ENCODE measurements around the gene ITGAE.
"Not testable (repeated sequence)": the region's sequence is repeated elsewhere in the genome, so short reads cannot be mapped to it uniquely, and the experiment has no call there.

Gene ITGAE, protein sequence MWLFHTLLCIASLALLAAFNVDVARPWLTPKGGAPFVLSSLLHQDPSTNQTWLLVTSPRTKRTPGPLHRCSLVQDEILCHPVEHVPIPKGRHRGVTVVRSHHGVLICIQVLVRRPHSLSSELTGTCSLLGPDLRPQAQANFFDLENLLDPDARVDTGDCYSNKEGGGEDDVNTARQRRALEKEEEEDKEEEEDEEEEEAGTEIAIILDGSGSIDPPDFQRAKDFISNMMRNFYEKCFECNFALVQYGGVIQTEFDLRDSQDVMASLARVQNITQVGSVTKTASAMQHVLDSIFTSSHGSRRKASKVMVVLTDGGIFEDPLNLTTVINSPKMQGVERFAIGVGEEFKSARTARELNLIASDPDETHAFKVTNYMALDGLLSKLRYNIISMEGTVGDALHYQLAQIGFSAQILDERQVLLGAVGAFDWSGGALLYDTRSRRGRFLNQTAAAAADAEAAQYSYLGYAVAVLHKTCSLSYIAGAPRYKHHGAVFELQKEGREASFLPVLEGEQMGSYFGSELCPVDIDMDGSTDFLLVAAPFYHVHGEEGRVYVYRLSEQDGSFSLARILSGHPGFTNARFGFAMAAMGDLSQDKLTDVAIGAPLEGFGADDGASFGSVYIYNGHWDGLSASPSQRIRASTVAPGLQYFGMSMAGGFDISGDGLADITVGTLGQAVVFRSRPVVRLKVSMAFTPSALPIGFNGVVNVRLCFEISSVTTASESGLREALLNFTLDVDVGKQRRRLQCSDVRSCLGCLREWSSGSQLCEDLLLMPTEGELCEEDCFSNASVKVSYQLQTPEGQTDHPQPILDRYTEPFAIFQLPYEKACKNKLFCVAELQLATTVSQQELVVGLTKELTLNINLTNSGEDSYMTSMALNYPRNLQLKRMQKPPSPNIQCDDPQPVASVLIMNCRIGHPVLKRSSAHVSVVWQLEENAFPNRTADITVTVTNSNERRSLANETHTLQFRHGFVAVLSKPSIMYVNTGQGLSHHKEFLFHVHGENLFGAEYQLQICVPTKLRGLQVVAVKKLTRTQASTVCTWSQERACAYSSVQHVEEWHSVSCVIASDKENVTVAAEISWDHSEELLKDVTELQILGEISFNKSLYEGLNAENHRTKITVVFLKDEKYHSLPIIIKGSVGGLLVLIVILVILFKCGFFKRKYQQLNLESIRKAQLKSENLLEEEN

DNA sequence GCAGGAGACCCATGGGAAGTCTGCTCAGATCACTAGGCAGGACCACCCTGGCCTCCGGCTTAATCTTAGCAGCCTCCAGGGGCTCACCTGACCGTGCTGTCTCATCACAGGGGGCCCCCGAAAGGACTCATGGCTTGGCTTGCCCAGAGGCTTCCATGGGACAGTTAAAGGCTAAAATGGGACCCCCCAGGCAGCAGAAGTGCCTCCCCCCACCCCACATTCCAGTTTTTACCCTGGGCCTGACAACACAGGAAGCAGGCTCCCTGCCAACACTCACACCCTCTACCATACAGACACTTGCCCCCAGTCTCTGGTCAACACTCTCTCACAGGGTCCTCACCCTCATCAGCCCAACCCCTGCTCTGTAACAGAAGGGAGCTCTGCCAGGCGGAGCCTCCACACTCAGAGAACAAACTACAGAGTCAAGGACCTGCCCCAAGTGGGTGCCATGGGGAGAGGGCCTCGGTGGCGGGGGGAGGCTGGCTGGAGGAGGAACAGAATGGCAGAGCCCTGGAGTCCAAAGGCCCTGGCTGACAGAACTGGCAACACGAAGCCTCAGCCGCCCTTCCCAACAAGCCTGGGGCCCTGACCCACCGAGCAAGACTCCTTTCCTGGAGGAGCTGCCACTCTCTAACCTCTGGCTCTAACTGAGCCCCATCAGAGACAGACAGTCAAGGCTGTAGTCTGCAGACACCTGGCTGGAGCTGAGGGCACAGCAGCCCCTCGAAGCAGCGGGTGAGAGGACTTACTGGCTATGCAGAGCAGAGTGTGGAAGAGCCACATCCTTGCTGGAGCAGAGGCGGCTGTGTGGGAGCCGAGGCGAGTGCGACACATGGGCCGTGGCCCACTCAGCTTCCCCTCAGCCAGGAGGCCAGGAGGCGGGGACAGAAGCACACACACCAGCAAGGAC lies at the start of gene ITGAE:
ITGAE (minus strand) TSS at position 827 of the 910 bp plus-strand sequence; CDS start at position 783, 44 bp downstream.
- no peak for DNase-seq

DNA sequence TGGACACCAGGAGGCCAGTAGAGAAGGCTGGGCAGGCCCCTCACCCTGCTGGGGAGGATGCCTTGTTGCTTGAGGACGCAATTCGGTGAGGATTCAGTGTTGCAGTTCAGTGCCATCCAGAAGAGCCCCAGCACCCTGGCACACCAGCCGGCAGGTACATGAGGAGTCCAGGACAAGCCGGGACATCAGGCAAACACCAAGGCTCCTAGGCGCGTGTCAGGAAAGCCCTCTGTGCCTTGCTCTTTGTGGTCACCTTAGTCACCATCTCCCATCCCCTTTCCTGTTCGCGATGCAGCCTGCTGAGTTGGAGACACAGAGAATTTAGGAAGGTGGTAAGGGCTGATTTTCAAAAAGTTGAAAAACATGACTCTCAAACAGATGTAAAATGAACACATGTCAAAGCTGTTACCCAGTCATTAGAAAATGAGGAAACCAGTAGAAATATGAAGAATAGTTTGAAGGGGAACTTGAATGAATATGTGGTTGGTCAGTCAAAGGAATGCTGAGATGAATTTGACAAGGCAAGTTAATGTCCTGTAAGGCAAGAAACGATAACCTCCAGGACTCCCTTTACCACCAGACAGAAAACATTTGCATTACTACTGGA lies 47.3 kb upstream of the ITGAE start:
- DNase-seq, result no peak

DNA sequence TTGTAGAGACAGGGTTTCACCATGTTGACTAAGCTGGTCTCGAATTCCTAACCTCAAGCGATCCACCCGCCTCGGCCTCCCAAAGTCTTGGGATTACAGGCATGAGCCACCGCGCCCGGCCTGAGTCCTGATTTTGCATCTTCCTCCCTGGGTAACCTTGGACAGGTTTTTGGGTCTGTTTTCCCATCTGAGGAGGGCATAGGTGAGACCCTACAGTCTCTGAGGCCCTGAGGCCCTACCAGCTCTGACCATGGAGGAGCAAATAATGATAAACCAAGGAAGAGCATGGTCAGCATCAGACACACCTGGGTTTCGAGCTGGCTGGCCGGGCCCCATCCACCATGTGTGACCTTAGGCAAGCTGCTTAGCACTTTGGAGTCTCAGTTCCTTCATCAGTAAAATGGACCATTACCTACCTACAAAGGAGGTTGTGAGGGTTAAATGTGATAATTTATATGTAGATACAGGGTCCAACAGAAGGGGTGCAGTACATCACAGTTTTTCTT lies 46.2 kb upstream of the ITGAE start:
- no peak for DNase-seq

DNA sequence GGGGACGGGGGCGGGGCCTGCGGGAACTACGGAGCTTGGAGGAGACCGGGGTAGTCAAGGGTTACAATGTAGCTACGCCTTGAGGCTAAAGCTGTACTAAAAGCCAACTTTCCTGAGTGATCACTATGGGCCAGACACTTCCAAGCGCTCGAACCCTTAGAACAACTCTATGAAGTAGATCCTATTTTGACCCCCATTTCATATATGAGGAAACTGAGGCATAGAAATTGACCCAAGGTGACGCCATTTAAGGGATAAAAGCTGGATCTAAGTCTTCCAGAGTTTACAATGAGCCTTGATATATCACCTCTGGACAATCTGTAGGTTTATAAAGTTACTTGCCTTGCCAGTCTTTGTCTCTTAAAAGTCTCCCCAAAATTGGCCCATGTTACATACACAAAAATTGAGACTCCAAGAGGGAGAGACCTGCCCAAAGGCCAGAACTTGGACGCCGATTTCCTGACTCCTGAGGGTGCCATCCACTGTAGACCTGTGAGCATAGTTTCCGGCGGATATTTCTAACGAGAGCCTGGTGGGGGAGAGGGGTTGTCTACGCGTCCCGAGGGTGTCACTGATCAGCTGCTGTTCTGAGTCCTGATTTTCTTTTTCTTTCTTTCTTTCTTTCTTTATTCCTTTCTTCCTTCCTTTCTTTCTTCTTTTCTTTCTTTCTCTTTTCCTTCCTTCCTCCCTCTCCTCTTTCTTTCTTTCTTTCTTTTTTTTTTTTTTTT lies 45.6 kb upstream of the ITGAE start:
- no peak for DNase-seq

DNA sequence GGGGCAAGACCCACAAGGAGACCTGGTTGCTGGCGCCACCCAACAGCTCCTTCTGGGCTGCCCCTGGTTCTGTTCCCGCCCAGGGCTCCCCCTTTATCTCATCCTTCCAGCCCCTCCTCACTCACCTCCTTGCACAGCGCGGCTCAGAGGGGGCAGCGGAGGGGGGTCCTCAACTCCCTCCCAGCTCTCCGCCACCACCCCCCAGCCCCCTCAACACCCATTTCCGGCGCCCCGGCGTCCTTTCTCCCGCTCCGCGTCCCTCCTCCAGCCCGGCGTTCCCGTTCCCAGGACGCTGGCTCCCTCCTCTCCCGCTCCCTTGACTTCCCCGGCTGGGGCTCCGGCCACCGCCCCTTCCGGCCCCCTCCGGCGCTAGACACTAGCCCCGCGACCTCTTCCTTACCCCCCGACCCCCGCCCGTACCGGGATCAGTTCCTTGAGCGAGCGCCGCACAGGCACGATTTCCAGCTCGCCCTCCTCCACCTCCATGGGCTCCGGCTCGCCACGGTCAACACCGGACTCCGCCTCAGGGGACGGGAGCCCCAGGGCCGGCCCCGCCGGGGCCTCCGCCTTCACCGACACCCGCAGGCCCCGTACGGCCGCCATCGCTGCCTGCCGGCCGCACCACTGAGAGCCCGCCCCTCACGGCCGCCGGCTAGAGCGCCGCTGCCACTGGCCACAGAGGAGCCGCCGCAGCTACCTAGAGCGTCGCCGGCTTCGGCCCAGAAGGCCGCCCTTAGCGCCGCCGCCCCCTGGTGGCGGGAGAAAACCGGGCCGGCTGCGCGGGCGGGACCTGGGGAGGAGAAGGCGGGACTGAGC lies 44.8 kb upstream of the ITGAE start, which contains the start of gene NCBP3:
NCBP3 (minus strand) TSS at position 626 of the 816 bp plus-strand sequence; CDS start at position 603, 23 bp downstream.
- DNase-seq, result peak; percentile 95

DNA sequence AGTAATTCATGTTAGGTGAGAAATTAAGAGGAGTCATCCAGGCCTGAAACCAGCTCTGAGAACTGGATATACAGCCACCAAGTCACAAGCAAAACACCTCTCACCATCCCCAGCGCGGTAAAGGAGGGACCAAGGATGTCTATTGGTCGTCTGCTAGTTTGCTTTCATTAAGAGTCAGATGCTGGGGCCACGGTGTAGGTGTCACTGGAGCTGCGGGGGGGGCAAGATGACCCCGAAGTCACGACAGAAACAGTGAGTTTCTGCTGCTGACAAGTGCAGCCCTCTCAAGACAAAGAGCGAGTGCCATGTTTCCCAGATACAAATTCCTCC lies 44.3 kb upstream of the ITGAE start:
- DNase-seq, result peak; percentile 68

DNA sequence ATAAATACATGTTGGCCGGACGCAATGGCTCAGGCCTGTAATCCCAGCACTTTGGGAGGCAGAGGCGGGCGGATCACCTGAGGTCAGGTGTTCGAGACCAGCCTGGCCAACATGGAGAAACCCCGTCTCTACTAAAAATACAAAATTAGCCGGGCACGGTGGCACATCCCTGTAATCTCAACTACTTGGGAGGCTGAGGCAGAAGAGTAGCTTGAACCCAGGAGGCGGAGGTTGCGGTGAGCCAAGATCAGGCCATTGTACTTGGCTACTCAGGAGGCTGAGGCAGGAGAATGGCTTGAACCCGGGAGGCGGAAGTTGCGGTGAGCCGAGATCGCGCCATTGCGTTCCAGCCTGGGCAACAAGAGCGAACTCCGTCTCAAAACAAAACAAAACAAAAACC lies 43.6 kb upstream of the ITGAE start:
- DNase-seq, result not testable (repeated sequence)

DNA sequence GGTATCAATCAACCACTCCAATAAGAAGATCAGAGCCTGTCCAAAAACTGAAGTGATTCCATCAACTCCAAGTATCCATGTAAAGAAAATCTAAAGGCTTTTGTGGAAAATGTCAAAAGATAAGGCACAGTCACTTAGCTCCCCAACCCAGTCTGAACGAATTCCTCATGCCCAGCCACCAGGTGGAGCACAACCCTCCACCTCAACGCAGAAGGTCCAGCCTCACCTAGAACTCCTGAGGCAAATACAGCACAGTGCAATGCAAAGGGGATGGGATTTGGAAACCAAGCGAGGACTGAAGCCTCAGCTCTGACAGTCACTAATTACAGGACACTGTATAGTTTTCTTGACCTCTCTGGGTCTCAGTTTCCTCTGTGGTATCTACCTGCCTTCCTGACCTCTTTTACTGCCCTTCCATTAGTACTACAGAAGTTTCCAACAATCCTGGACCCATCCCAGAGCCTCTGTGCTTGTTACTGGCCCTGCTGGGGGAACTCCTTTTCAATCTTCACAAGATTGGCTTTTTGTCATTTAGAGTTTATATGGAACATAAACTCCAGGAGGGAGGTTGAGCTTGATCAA lies 43.0 kb upstream of the ITGAE start:
- peak; percentile 72 for DNase-seq

DNA sequence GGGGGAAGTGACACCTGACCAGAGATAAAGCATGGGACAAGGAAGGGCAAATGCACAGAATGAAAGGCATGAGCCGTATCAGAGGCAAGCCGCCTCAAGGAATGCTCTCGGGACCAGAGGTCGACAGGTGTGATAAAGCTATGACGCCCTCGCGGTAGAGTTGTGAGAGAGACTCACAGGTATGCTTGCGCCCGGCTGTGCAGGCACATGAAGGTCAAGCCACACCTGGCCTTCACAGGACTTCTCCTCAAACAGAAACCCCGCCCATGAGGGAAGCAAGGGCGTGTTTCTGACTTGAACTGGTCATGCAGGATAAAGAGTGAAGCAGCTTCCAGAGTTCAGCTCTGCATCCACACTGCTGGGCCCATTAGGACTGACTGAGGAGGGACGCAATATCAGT lies 37.2 kb upstream of the ITGAE start:
- DNase-seq, result no peak

DNA sequence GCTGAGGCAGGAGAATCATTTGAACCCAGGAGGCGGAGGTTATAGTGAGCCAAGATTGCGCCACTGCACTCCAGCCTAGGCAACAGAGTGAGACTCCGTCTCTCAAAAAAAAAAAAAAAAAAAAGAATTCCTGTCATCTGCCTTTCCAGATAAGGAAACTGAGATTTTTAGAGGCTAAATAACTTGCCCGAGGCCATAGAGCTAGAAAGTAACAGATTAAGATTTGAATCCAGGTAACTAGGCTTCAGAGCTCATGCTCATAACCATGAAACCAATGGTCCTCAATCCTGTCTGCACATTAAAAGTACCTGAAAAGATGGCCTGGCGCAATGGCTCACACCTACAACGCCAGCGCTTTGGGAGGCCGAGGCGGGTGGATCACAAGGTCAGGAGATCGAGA lies 35.6 kb upstream of the ITGAE start:
- no peak for DNase-seq

DNA sequence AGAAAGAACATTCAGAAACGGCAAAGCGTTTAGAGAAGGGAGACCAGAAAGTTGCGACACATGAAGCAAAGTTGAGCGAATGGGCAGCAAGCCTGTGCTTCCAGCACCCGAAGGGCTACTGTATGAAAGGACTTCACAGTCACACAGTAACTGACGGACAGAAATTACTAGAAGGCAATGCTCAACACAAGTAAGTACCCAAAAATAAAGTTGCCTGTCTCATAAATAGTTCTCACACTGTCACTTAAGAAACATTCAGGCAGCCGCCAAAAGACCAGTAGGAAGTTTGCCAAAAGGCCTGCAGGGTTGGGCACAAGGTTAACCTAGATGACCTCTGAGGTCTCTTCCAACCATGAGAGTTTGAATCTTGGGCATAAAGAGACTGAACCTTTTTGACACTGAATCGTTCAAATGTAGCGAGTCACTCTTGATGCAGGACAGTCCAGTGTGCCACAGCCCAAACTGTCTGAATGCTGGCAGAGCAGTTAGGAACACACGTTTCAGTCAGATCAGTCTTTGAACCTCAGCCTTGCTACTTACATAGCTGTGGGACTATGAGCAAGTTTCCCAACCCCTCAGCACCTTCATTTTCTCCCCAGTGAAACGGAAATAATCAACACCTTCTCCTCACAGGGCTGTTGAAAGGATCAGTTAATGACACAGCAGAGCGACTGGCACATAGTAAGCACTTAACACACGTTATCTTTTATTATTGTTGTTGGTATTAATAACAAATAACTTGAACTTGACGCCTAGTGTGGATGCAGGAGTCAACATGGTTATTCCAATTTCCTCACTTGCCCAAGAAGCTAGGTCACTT lies 34.6 kb upstream of the ITGAE start:
- no peak for DNase-seq

DNA sequence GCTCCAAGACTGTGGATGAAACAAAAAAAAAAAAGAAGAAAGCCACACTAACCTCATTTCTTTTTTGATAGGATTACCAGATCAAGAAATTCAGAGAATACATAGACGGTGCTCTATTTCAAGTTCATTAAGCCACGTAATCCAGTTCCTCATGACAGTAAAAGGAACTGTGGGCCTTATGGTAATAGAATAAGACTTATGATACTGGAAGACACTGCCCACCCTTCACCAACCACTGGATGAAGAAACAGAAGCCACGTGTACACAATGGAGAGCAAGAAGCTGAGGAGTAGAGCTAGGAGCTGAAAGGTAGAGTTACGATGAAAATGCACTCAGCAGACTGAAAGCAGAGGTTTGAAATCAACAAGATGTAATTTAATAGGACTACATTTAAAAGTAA lies 33.8 kb upstream of the ITGAE start:
- DNase-seq, result no peak

DNA sequence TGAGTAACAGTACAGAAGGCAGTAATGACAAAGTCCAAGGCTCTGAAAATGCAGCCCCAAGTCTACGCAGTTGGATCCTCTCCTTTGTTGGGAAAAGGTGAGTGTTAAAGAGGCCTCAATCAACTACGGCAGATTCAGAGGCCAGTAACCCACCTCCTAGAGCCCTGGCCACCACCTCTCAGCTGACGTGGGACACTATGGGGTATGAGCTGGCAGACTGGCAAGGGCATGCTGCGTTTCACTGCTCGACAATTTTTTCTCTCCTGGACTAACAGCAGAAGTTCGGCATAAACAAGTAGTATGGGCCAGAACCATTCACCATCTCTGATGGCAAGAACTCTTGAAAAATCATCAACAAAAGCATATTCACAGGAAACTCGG lies 27.9 kb upstream of the ITGAE start:
- no peak for DNase-seq

DNA sequence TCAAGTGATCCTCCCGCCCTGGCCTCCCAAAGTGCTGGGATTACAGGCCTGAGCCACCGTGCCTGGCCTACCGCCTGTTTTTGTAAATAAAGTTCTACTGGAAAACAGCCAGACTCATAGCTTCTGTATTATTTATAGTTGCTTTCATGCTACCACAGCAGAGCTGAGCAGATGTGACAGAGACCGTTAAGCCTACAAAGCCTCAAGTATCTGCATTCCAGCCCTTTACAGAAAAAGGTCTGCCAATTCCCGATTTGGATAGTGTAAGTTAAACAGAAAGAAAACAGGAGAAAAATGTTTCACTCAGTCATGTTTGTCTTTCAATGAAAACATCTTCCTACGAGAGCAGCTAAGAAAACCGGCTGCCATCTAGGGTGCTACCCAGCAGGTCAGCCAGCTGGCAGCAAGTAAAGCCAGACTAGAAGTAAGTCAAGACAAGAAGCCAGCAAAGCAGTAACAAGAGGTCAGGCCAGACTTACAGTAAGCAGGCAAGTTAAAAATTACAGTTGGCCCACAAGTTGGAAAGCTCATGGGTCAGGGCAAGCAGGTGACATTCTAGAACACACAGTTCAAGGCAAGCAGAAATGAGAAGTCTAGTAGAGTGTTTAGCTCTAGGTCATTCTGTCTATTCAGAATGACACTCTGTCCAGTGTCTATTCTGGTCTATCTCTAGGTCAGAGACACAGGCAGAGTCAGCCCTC lies 27.3 kb upstream of the ITGAE start:
- no peak for DNase-seq

DNA sequence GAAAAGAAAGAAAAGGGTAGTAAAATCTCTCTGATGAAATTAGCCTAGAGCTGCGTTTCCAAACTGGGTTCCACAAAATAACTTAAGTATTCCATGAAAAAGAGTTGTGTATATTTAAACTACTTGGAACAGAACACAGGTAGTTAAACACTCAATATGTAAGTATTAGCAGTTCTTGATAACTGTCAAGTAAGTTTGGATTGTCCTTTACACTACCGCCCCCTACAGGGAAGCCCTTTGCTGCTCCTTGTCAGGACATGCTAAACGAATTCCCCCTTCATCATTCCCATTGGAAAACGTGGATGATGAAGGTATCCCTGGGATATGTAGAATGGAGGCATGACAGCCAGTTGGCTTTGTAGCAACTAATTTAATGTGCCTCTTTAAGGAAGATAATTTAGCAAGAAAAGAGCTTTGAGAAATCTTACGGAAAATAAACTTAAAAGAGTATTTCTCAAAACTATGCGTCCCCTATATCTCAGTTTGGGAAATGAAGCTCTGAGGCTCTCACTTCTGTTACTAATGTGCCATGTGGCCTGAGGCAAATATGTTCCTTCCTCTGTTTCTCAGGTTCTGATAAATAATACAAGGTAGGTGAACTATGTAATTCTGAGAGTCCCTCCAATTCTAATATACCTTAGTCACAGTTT lies 26.3 kb upstream of the ITGAE start:
- peak; percentile 79 for DNase-seq

DNA sequence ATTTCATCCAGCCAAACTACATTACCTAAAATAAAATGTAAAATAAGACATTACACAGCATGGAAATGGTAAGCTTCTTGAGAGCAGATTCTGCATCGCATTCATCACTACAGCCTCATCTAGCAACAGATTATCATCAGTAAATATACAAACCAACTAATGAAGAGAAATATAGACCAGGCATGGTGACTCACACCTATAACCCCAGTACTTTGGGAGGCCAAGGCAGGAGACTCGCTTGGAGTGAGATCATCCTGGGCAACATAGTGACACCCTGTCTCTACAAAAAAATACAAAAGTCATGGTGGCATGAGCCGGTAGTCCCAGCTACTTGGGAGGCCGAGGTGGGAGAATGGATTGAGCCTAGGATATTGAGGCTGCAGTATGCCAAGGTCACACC lies 25.2 kb upstream of the ITGAE start:
- DNase-seq, result no peak

DNA sequence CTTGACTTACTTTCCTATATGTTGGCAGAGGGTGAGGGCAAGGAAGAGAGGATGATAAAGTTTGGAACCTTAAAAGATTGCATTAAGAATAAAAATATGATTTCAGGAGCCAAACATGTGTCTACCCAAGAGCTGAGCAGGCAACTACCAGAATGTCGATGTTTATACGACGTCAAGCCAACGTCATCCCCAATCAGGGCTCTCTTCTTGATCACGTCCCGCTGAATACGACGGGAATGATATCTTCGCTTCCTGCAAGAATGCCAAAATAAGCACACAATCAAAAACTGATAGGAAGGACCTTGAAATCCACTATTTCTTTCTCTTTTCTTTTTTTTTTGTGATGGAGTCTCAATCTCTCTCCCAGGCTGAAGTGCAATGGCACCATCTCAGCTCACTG lies 20.1 kb upstream of the ITGAE start:
- no peak for DNase-seq

DNA sequence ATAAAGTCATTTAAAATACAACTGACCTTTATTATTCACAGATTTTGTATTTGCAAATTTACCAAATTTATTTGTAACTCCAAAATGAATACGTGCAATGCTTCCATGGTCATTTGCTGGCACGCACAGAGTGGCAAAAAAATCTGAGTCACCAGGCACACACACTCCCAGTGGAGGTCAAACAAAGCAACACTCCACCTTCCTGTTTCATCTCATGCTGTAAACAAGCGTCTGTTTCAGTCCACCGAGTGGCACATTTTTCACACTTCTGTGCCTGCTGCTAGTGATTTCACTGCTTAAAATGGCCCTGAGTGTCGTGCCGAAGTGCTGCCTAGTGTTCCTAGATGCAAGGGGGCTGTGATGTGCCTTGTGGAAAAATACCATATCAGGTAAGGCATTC lies 17.8 kb upstream of the ITGAE start:
- DNase-seq, result no peak

All from activated CD4-positive, alpha-beta T cell treated with anti-CD3 and anti-CD28 coated beads, Interleukin-2, Interleukin-6, amounts not matched to agents 100 ng/mL and 50 ng/mL, durations not matched to agents 16 hours and 8 hours (primary cell).